Measurements from ENCODE around the gene PLCD1.
A peak's percentile ranks its signal among the peaks of the same experiment; 100 is the strongest.
"Not testable (repeated sequence)": the region's sequence is repeated elsewhere in the genome, so short reads cannot be mapped to it uniquely, and the experiment has no call there.

PLCD1 gene

GRCh38 chr3:38029400-38030125 lies at the start of gene PLCD1:
TSS of gene PLCD1 (minus strand) at chr3:38029642. CDS start at chr3:38029539, 103 bp downstream.
- intact Hi-C loops (cut with DNase I) = no loop called here
- DNase-seq = peak in 38 of 42 donors; percentile 27 to 78 (median 60)

GRCh38 chr3:38077073-38077472 lies 47.6 kb upstream of the PLCD1 start:
- DNase-seq; intact Hi-C loops (cut with DNase I): not testable (repeated sequence)

GRCh38 chr3:38070013-38070412 lies 40.6 kb upstream of the PLCD1 start:
- intact Hi-C loops (cut with DNase I) = no loop called here

GRCh38 chr3:38067508-38068233 lies 38.2 kb upstream of the PLCD1 start:
- DNase-seq = no peak

More at GRCh38 chr3:38070013-38070412, 40.6 kb upstream of the PLCD1 start:
- no peak for DNase-seq

GRCh38 chr3:38064453-38064852 lies 35.0 kb upstream of the PLCD1 start:
- DNase-seq; intact Hi-C loops (cut with DNase I): not testable (repeated sequence)

More at GRCh38 chr3:38067508-38068233, 38.2 kb upstream of the PLCD1 start:
- intact Hi-C loops (cut with DNase I) = no loop called here

GRCh38 chr3:38062809-38063208 lies 33.4 kb upstream of the PLCD1 start:
- no peak for DNase-seq
- intact Hi-C loops (cut with DNase I) = no loop called here

- intact Hi-C loops (cut with DNase I) = no loop called here
- DNase-seq = no peak
These were observed 30.1 kb upstream of the PLCD1 start for GRCh38 chr3:38059591-38059990.

- intact Hi-C loops (cut with DNase I) = no loop called here
These were observed 29.7 kb upstream of the PLCD1 start for GRCh38 chr3:38059148-38059547.

GRCh38 chr3:38054499-38055001 lies 25.1 kb upstream of the PLCD1 start:
- intact Hi-C loops (cut with DNase I) = no loop called here
- no peak for DNase-seq

More at GRCh38 chr3:38059148-38059547, 29.7 kb upstream of the PLCD1 start:
- DNase-seq = no peak

GRCh38 chr3:38053813-38054498 lies 24.5 kb upstream of the PLCD1 start:
- DNase-seq; intact Hi-C loops (cut with DNase I): not testable (repeated sequence)

GRCh38 chr3:38053286-38053685 lies 23.8 kb upstream of the PLCD1 start:
- DNase-seq; intact Hi-C loops (cut with DNase I): not testable (repeated sequence)

GRCh38 chr3:38051131-38051530 lies 21.7 kb upstream of the PLCD1 start:
- intact Hi-C loops (cut with DNase I) = no loop called here
- DNase-seq = no peak

- peak in 2 of 42 donors; percentile 29 to 52 for DNase-seq
- intact Hi-C loops (cut with DNase I) = no loop called here
These were observed 20.1 kb upstream of the PLCD1 start for GRCh38 chr3:38049358-38050126.

GRCh38 chr3:38047896-38048295 lies 18.5 kb upstream of the PLCD1 start:
- no peak for DNase-seq
- intact Hi-C loops (cut with DNase I) = no loop called here

GRCh38 chr3:38046821-38047220 lies 17.4 kb upstream of the PLCD1 start:
- intact Hi-C loops (cut with DNase I) = no loop called here
- no peak for DNase-seq

- intact Hi-C loops (cut with DNase I) = no loop called here
- DNase-seq = no peak
These were observed 16.6 kb upstream of the PLCD1 start for GRCh38 chr3:38046027-38046426.

- intact Hi-C loops (cut with DNase I) = no loop called here
- DNase-seq = no peak
These were observed 14.0 kb upstream of the PLCD1 start for GRCh38 chr3:38043486-38043885.

- no peak for DNase-seq
- intact Hi-C loops (cut with DNase I) = no loop called here
These were observed 11.0 kb upstream of the PLCD1 start for GRCh38 chr3:38040401-38040800.

GRCh38 chr3:38039899-38040261 lies 10.4 kb upstream of the PLCD1 start:
- peak; percentile 42 to 83 (median 66) for DNase-seq
- intact Hi-C loops (cut with DNase I) = no loop called here
